Measurements from ENCODE around the gene HOXB3.

Gene HOXB3

GRCh38 chr17:48574505-48575065, 15.5 kb downstream of the HOXB3 start:
- no peak for DNase-seq
- TF ChIP-seq POLR2A (IDR thresholded peaks at IDR 0.05; ENCODE audit: low read length) (no peak), GATA1 (IDR thresholded peaks at IDR 0.05; ENCODE audit: low read depth, low read length) (no peak)

GRCh38 chr17:48571826-48572417, 18.1 kb downstream of the HOXB3 start:
- TF ChIP-seq GATA1 (IDR thresholded peaks at IDR 0.05; ENCODE audit: low read depth, low read length) (no peak), POLR2A (IDR thresholded peaks at IDR 0.05; ENCODE audit: low read length) (no peak)
- no peak for DNase-seq

DNA sequence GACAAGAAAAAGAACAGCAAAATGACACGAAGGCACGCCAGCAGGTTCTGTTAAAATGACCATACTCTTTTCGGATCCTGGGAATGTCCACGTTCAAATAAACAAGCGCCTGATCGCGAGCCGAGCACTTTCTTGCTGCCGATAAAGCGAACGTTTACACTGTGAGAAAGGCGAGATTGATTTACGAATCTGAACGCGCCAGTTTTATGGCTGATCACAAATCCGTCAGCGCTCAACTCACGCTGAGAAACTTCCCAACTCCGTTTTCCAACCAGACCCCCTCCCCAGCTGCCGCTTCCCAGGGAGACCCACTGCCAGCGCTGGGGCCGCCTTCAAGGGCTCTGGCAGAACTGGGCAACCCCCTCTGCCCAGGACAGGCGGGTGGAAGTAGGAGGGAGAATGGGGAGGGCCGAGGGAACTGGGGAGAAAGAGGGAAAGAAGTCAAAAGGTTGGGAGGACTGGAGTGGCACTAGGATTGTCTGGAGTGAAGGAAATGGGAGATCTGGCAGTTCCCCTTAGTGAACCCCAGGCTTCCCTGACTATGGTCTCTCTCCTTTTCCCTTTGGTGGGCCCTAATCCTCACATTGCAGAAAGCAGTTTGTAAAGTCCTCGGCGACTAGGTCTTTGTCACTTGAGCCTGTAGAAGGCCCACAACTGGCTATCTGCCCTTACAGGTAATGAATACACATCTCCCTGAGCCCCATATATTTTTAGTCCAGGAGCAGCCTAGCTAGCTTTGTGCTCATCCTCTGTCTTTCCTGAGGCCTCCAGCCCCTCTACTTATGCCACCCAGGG, 18.8 kb downstream of the HOXB3 start:
- TF ChIP-seq POLR2A (IDR thresholded peaks at IDR 0.05; ENCODE audit: low read length) (no peak), GATA1 (IDR thresholded peaks at IDR 0.05; ENCODE audit: low read depth, low read length) (no peak)
- DNase-seq, result no peak

DNA sequence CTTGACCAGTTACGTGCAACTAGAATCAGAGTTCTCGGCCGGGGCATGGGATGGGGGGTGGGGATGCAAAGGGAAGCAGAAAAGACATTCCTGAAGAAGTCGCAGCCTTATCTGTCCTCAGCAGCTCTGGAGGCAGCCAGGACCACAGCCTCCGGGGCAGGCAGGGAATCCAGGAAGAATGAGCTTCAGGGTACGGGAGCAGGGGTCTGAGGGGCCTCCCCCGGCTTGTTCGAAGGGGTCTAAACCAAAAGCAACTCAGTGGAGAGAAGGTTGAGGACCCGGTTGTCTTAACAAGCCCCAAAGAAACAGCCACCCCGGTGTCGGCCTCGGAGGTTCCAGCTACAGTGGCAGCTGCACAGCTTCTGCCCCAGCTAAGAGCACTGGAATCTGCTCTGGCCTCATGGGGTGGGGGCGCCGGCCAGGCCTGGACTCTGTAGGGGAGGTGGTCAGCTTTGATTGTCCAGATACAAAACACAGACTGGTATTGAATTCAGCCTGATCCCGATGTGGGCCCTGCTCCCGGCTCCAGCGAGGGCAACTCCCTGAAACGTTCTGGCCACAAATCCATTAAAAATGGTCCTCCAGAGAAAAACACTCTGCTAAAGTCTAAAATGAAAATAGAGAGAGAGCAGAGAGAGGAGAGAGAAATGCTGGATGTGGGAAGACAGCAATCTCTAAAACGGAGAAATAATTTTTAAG, 19.6 kb downstream of the HOXB3 start:
- DNase-seq, result no peak
- no peak for TF ChIP-seq POLR2A (IDR thresholded peaks at IDR 0.05; ENCODE audit: low read length)
- no peak for TF ChIP-seq GATA1 (IDR thresholded peaks at IDR 0.05; ENCODE audit: low read depth, low read length)

DNA sequence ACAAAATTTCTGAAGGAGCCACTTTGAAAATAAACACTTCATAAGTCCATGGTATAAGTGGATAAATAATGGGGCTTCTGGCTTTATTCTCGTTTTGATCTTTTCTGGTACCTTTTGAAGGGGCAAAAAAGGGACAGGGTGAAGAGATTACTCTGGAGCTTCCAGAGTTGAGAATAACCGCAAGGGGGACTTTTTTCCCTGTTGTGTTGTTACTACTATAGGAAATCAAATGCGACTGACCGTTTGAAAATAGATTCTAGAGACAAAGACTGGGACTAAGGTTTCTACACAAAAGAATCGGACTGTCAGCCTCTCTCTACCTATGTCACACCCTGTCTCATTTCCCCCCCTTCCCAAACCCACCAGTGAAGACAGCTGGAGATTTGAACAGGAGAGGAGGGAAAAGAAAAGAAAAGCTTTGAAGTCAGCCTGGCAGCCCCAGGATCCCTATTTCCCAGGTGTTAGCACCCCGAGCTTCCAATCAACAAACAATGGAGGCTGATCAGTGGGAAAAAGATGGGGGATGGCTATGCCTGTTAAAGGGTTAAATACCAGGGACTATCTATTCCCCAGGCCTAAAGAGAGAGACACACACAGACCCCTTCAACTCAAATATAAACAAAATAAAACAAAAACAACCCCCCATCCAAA, 20.2 kb downstream of the HOXB3 start:
- TF ChIP-seq POLR2A (IDR thresholded peaks at IDR 0.05; ENCODE audit: low read length), result no peak
- no peak for TF ChIP-seq GATA1 (IDR thresholded peaks at IDR 0.05; ENCODE audit: low read depth, low read length)
- no peak for DNase-seq

- no peak for DNase-seq
- no peak for TF ChIP-seq GATA1 (IDR thresholded peaks at IDR 0.05; ENCODE audit: low read depth, low read length)
- TF ChIP-seq POLR2A (IDR thresholded peaks at IDR 0.05; ENCODE audit: low read length), result no peak
These were observed 20.8 kb downstream of the HOXB3 start for GRCh38 chr17:48569240-48569582.

- no peak for DNase-seq
- TF ChIP-seq POLR2A (IDR thresholded peaks at IDR 0.05; ENCODE audit: low read length), result no peak
- TF ChIP-seq GATA1 (IDR thresholded peaks at IDR 0.05; ENCODE audit: low read depth, low read length), result no peak
These were observed 21.4 kb downstream of the HOXB3 start for GRCh38 chr17:48568499-48569239.

- no peak for DNase-seq
- TF ChIP-seq GATA1 (IDR thresholded peaks at IDR 0.05; ENCODE audit: low read depth, low read length), result no peak
- no peak for TF ChIP-seq POLR2A (IDR thresholded peaks at IDR 0.05; ENCODE audit: low read length)
These were observed 22.2 kb downstream of the HOXB3 start for GRCh38 chr17:48567646-48568354.

- no peak for DNase-seq
- TF ChIP-seq GATA1 (IDR thresholded peaks at IDR 0.05; ENCODE audit: low read depth, low read length) (no peak), POLR2A (IDR thresholded peaks at IDR 0.05; ENCODE audit: low read length) (no peak)
These were observed 22.8 kb downstream of the HOXB3 start for GRCh38 chr17:48567209-48567608.

- DNase-seq, result no peak
- TF ChIP-seq POLR2A (IDR thresholded peaks at IDR 0.05; ENCODE audit: low read length) (no peak), GATA1 (IDR thresholded peaks at IDR 0.05; ENCODE audit: low read depth, low read length) (no peak)
These were observed 23.3 kb downstream of the HOXB3 start for GRCh38 chr17:48566717-48567116.

DNA sequence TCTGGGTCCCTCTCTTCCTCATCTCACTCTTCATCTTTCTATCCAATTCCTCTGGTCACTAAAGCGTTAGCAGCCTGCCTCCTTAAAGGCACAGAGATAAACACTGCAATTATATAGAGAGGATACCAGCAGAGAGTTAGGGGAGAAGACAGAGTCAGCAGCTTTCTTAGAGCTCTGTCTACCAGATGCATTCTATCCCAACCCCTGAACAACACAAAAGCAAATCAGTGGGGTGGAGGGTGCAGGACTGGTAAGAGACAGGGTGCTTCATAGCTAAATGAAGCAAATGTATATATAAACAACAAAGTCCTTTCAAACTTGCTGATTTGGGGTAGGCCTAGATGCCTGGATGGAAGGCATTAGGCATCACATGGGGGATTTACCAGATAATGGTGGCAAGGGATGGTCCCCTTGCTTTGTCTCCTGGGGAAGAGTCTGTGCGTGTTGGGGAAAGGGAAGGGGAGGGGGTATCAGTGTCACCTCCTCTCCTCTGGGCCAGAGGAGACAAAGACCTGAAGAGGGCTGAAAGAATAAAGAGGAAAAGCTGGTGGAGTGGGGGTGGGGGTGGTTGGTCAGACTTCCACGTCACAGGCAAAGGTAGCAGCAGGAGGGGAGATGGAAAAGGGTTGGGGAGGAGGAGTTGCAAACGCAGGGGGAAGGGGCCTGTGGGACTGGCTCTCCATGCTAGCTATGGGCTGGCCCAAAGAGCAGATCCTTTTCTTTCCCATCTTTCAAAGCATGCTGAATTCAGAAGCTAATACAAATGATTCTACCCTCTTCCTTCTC, 23.9 kb downstream of the HOXB3 start:
- TF ChIP-seq GATA1 (IDR thresholded peaks at IDR 0.05; ENCODE audit: low read depth, low read length), result no peak
- no peak for TF ChIP-seq POLR2A (IDR thresholded peaks at IDR 0.05; ENCODE audit: low read length)
- no peak for DNase-seq

- no peak for TF ChIP-seq GATA1 (IDR thresholded peaks at IDR 0.05; ENCODE audit: low read depth, low read length)
- no peak for TF ChIP-seq POLR2A (IDR thresholded peaks at IDR 0.05; ENCODE audit: low read length)
- DNase-seq, result no peak
These were observed 25.0 kb downstream of the HOXB3 start for GRCh38 chr17:48565022-48565554.
